ENCODE data around the gene SLC13A2. TPM values are rescaled to one million over a fixed set of nuclear protein-coding genes. Genes with fewer than 3 reads are reported as not detected.
A peak's percentile ranks its signal among the peaks of the same experiment; 100 is the strongest.
"Not testable (repeated sequence)": the region's sequence is repeated elsewhere in the genome, so short reads cannot be mapped to it uniquely, and the experiment has no call there.

SLC13A2 gene
- polyA plus RNA-seq, 2 donors = 0.02 TPM; not detected in 1

GRCh38 chr17:28521311-28522085 lies 48.1 kb downstream of the SLC13A2 start:
- peaks cover 7 to 17% of the 10 kb centered on the region in 2 donors for H3K4me1 ChIP-seq (ENCODE audit: control insufficient read depth in 2 of 2, insufficient read depth in 2 of 2, low read length in 1 of 2)
- WGBS, 2 donors = 60 to 61% methylated on average over 21 of the region's 21 CpGs

GRCh38 chr17:28522281-28522680 lies 48.8 kb downstream of the SLC13A2 start:
- not testable (repeated sequence) for H3K27me3 ChIP-seq (ENCODE audit: control insufficient read depth in 1 of 2, insufficient read depth in 2 of 2, low read length in 2 of 2); H3K36me3 ChIP-seq (ENCODE audit: control insufficient read depth in 2 of 2, insufficient read depth in 2 of 2, low read length in 1 of 2); H3K9me3 ChIP-seq (ENCODE audit: control insufficient read depth in 2 of 2, insufficient read depth in 1 of 2, low read depth in 1 of 2, low read length in 1 of 2); H3K4me3 ChIP-seq (ENCODE audit: low read depth in 1 of 2, low read length in 2 of 2); H3K27ac ChIP-seq (ENCODE audit: low read depth in 2 of 2, low read length in 1 of 2)
- WGBS, 2 donors = 92 to 96% methylated on average over 4 of the region's 4 CpGs
- peaks cover 8 to 24% of the 10 kb centered on the region in 2 donors for H3K4me1 ChIP-seq (ENCODE audit: control insufficient read depth in 2 of 2, insufficient read depth in 2 of 2, low read length in 1 of 2)

More at GRCh38 chr17:28521311-28522085, 48.1 kb downstream of the SLC13A2 start:
- H3K27me3 ChIP-seq (ENCODE audit: control insufficient read depth in 1 of 2, insufficient read depth in 2 of 2, low read length in 2 of 2) = no peaks in the 10 kb centered on the region
- H3K4me3 ChIP-seq (ENCODE audit: low read depth in 1 of 2, low read length in 2 of 2) = no peak overlapping the region
- peaks cover 0 to 4% of the 10 kb centered on the region in 2 donors for H3K36me3 ChIP-seq (ENCODE audit: control insufficient read depth in 2 of 2, insufficient read depth in 2 of 2, low read length in 1 of 2)
- no peaks in the 10 kb centered on the region for H3K9me3 ChIP-seq (ENCODE audit: control insufficient read depth in 2 of 2, insufficient read depth in 1 of 2, low read depth in 1 of 2, low read length in 1 of 2)
- H3K27ac ChIP-seq (ENCODE audit: low read depth in 2 of 2, low read length in 1 of 2) = no peak overlapping the region

- Histone ChIP-seq H3K9me3 (ENCODE audit: control insufficient read depth in 2 of 2, insufficient read depth in 1 of 2, low read depth in 1 of 2, low read length in 1 of 2) (no peaks in the 10 kb centered on the region), H3K27ac (ENCODE audit: low read depth in 2 of 2, low read length in 1 of 2) (no peak overlapping the region), H3K27me3 (ENCODE audit: control insufficient read depth in 1 of 2, insufficient read depth in 2 of 2, low read length in 2 of 2) (no peaks in the 10 kb centered on the region), H3K4me3 (ENCODE audit: low read depth in 1 of 2, low read length in 2 of 2) (no peak overlapping the region), H3K4me1 (ENCODE audit: control insufficient read depth in 2 of 2, insufficient read depth in 2 of 2, low read length in 1 of 2) (peaks cover 8 to 29% of the 10 kb centered on the region in 2 donors), H3K36me3 (ENCODE audit: control insufficient read depth in 2 of 2, insufficient read depth in 2 of 2, low read length in 1 of 2) (peaks cover 0 to 4% of the 10 kb centered on the region in 2 donors)
- WGBS, 2 donors = 80 to 83% methylated on average over 6 of the region's 6 CpGs
Observed at GRCh38 chr17:28523186-28523585, 49.7 kb downstream of the SLC13A2 start.

- H3K4me1 ChIP-seq (ENCODE audit: control insufficient read depth in 2 of 2, insufficient read depth in 2 of 2, low read length in 1 of 2) = peaks cover 8 to 36% of the 10 kb centered on the region in 2 donors
- no peak overlapping the region for H3K4me3 ChIP-seq (ENCODE audit: low read depth in 1 of 2, low read length in 2 of 2)
- no peaks in the 10 kb centered on the region for H3K27me3 ChIP-seq (ENCODE audit: control insufficient read depth in 1 of 2, insufficient read depth in 2 of 2, low read length in 2 of 2)
- H3K36me3 ChIP-seq (ENCODE audit: control insufficient read depth in 2 of 2, insufficient read depth in 2 of 2, low read length in 1 of 2) = peaks cover 0 to 4% of the 10 kb centered on the region in 2 donors
- no peak overlapping the region for H3K27ac ChIP-seq (ENCODE audit: low read depth in 2 of 2, low read length in 1 of 2)
- H3K9me3 ChIP-seq (ENCODE audit: control insufficient read depth in 2 of 2, insufficient read depth in 1 of 2, low read depth in 1 of 2, low read length in 1 of 2) = no peaks in the 10 kb centered on the region
- 87 to 89% methylated on average over 15 of the region's 15 CpGs for WGBS, 2 donors
Observed at GRCh38 chr17:28523876-28524275, 50.4 kb downstream of the SLC13A2 start.

GRCh38 chr17:28524476-28525424 lies 51.3 kb downstream of the SLC13A2 start:
- peaks cover 0 to 2% of the 10 kb centered on the region in 2 donors for H3K36me3 ChIP-seq (ENCODE audit: control insufficient read depth in 2 of 2, insufficient read depth in 2 of 2, low read length in 1 of 2)
- H3K9me3 ChIP-seq (ENCODE audit: control insufficient read depth in 2 of 2, insufficient read depth in 1 of 2, low read depth in 1 of 2, low read length in 1 of 2) = no peaks in the 10 kb centered on the region
- peak overlapping the region; percentile 81 to 91 for H3K27ac ChIP-seq (ENCODE audit: low read depth in 2 of 2, low read length in 1 of 2)
- no peaks in the 10 kb centered on the region for H3K27me3 ChIP-seq (ENCODE audit: control insufficient read depth in 1 of 2, insufficient read depth in 2 of 2, low read length in 2 of 2)
- H3K4me1 ChIP-seq (ENCODE audit: control insufficient read depth in 2 of 2, insufficient read depth in 2 of 2, low read length in 1 of 2) = peaks cover 8 to 40% of the 10 kb centered on the region in 2 donors
- WGBS, 2 donors = 82 to 84% methylated on average over 25 of the region's 25 CpGs
- H3K4me3 ChIP-seq (ENCODE audit: low read depth in 1 of 2, low read length in 2 of 2) = no peak overlapping the region

- Histone ChIP-seq H3K27me3 (ENCODE audit: control insufficient read depth in 1 of 2, insufficient read depth in 2 of 2, low read length in 2 of 2) (no peaks in the 10 kb centered on the region), H3K9me3 (ENCODE audit: control insufficient read depth in 2 of 2, insufficient read depth in 1 of 2, low read depth in 1 of 2, low read length in 1 of 2) (no peaks in the 10 kb centered on the region), H3K4me3 (ENCODE audit: low read depth in 1 of 2, low read length in 2 of 2) (no peak overlapping the region), H3K27ac (ENCODE audit: low read depth in 2 of 2, low read length in 1 of 2) (peak overlapping the region; percentile 76 to 95), H3K36me3 (ENCODE audit: control insufficient read depth in 2 of 2, insufficient read depth in 2 of 2, low read length in 1 of 2) (peaks cover 0 to 4% of the 10 kb centered on the region in 2 donors), H3K4me1 (ENCODE audit: control insufficient read depth in 2 of 2, insufficient read depth in 2 of 2, low read length in 1 of 2) (peaks cover 8 to 40% of the 10 kb centered on the region in 2 donors)
- WGBS, 2 donors = 70 to 73% methylated on average over 8 of the region's 8 CpGs
Observed at GRCh38 chr17:28526381-28526780, 52.9 kb downstream of the SLC13A2 start.

GRCh38 chr17:28527181-28527681 lies 53.8 kb downstream of the SLC13A2 start:
- WGBS, 2 donors = 77 to 95% methylated on average over 2 of the region's 2 CpGs
- Histone ChIP-seq H3K27ac (ENCODE audit: low read depth in 2 of 2, low read length in 1 of 2) (peak overlapping the region; percentile 76 to 95), H3K4me1 (ENCODE audit: control insufficient read depth in 2 of 2, insufficient read depth in 2 of 2, low read length in 1 of 2) (peaks cover 8 to 42% of the 10 kb centered on the region in 2 donors), H3K4me3 (ENCODE audit: low read depth in 1 of 2, low read length in 2 of 2) (no peak overlapping the region), H3K36me3 (ENCODE audit: control insufficient read depth in 2 of 2, insufficient read depth in 2 of 2, low read length in 1 of 2) (peaks cover 0 to 4% of the 10 kb centered on the region in 2 donors), H3K27me3 (ENCODE audit: control insufficient read depth in 1 of 2, insufficient read depth in 2 of 2, low read length in 2 of 2) (no peaks in the 10 kb centered on the region), H3K9me3 (ENCODE audit: control insufficient read depth in 2 of 2, insufficient read depth in 1 of 2, low read depth in 1 of 2, low read length in 1 of 2) (no peaks in the 10 kb centered on the region)

GRCh38 chr17:28527859-28528258 lies 54.4 kb downstream of the SLC13A2 start:
- H3K4me1 ChIP-seq (ENCODE audit: control insufficient read depth in 2 of 2, insufficient read depth in 2 of 2, low read length in 1 of 2) = peaks cover 8 to 48% of the 10 kb centered on the region in 2 donors
- peaks cover 0 to 4% of the 10 kb centered on the region in 2 donors for H3K36me3 ChIP-seq (ENCODE audit: control insufficient read depth in 2 of 2, insufficient read depth in 2 of 2, low read length in 1 of 2)
- peak overlapping the region; percentile 76 to 95 for H3K27ac ChIP-seq (ENCODE audit: low read depth in 2 of 2, low read length in 1 of 2)
- no peaks in the 10 kb centered on the region for H3K9me3 ChIP-seq (ENCODE audit: control insufficient read depth in 2 of 2, insufficient read depth in 1 of 2, low read depth in 1 of 2, low read length in 1 of 2)
- 43 to 44% methylated on average over 2 of the region's 2 CpGs for WGBS, 2 donors
- no peaks in the 10 kb centered on the region for H3K27me3 ChIP-seq (ENCODE audit: control insufficient read depth in 1 of 2, insufficient read depth in 2 of 2, low read length in 2 of 2)
- no peak overlapping the region for H3K4me3 ChIP-seq (ENCODE audit: low read depth in 1 of 2, low read length in 2 of 2)

GRCh38 chr17:28528327-28529012 lies 55.0 kb downstream of the SLC13A2 start:
- Histone ChIP-seq H3K4me1 (ENCODE audit: control insufficient read depth in 2 of 2, insufficient read depth in 2 of 2, low read length in 1 of 2) (peaks cover 8 to 54% of the 10 kb centered on the region in 2 donors), H3K27me3 (ENCODE audit: control insufficient read depth in 1 of 2, insufficient read depth in 2 of 2, low read length in 2 of 2) (no peaks in the 10 kb centered on the region), H3K36me3 (ENCODE audit: control insufficient read depth in 2 of 2, insufficient read depth in 2 of 2, low read length in 1 of 2) (peaks cover 0 to 4% of the 10 kb centered on the region in 2 donors), H3K4me3 (ENCODE audit: low read depth in 1 of 2, low read length in 2 of 2) (no peak overlapping the region), H3K9me3 (ENCODE audit: control insufficient read depth in 2 of 2, insufficient read depth in 1 of 2, low read depth in 1 of 2, low read length in 1 of 2) (no peaks in the 10 kb centered on the region), H3K27ac (ENCODE audit: low read depth in 2 of 2, low read length in 1 of 2) (peak overlapping the region; percentile 76 to 95)
- WGBS, 2 donors = 62 to 63% methylated on average over 9 of the region's 9 CpGs
